Measurements from ENCODE around the gene SNX32. TPM values are rescaled to one million over a fixed set of nuclear protein-coding genes. Genes with fewer than 3 reads are reported as not detected.
A peak's percentile ranks its signal among the peaks of the same experiment; 100 is the strongest.

SNX32 gene
- total and polyA plus RNA-seq, 9 of the 15 experiments (the other 6 are each of a cell fraction or from before 2014, with no cell fraction given): 0.03 TPM; not detected in 7

- TF ChIP-seq USF1 (CRISPR knock-in tag; IDR thresholded peaks at IDR 0.05) (peak; percentile 97), BACH1 (tag; IDR thresholded peaks at IDR 0.05) (no peak), SPI1 (IDR thresholded peaks at IDR 0.05; ENCODE audit: borderline replicate concordance, low read depth, low read length) (peak; percentile 95), IRF2 (CRISPR knock-in tag; IDR thresholded peaks at IDR 0.05) (no peak), MLLT1 (IDR thresholded peaks at IDR 0.05) (no peak), FOXP4 (CRISPR knock-in tag; IDR thresholded peaks at IDR 0.05; ENCODE audit: borderline replicate concordance) (peak; percentile 92; the same call in 1 of the 2 replicates), AFF4 (CRISPR knock-in tag; IDR thresholded peaks at IDR 0.05) (no peak), JUND (IDR thresholded peaks at IDR 0.05; ENCODE audit: borderline replicate concordance, low read depth, low read length) (no peak), JUND (tag; IDR thresholded peaks at IDR 0.05; ENCODE audit: borderline replicate concordance, low read depth, low read length) (no peak), FOXJ3 (CRISPR knock-in tag; IDR thresholded peaks at IDR 0.05) (no peak), TARDBP (IDR thresholded peaks at IDR 0.05) (no peak), ZFX (CRISPR knock-in tag; IDR thresholded peaks at IDR 0.05) (peak; percentile 89), MCM5 (IDR thresholded peaks at IDR 0.05; ENCODE audit: low read depth) (no peak), HMGN3 (IDR thresholded peaks at IDR 0.05; ENCODE audit: borderline replicate concordance, extremely low read depth, insufficient read length, low read depth, low read length) (no peak), POLR2B (IDR thresholded peaks at IDR 0.05; ENCODE audit: low read depth, partially characterized antibody) (peak; percentile 58), CHD4 (IDR thresholded peaks at IDR 0.05; ENCODE audit: insufficient read depth, insufficient replicate concordance, low read depth, low read length, poor library complexity, severe bottlenecking) (no peak), HINFP (tag; conservative IDR thresholded peaks at IDR 0.05; ENCODE audit: low read depth) (no peak)
These were observed 23.1 kb downstream of the SNX32 start (continued) for GRCh38 chr11:65856689-65857499.
